ENCODE measurements around the gene TEX51.

DNA sequence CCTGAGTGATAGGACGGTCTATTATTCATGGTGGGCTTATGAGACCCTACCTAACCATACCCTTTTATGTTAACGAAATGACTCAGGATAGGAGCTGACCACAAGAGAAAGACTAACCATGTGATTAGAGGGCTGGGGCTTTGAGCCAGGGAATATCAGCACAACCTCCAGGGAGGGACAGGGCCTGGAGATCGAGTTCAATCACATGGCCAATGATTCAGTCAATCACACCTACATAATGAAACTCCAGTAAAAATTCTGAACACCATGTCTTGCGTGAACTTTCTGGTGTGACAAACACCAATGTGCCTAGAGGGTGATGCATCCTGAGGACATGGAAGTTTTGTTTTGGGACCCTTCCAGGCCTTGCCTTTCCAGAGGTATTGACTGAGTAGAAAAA is 2.2 kb upstream of the TEX51 start:
- TF ChIP-seq TAF1 (IDR thresholded peaks at IDR 0.05; ENCODE audit: low read depth), result no peak
- TF ChIP-seq, protein P1, sequence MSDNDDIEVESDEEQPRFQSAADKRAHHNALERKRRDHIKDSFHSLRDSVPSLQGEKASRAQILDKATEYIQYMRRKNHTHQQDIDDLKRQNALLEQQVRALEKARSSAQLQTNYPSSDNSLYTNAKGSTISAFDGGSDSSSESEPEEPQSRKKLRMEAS (IDR thresholded peaks at IDR 0.05), result no peak
- TF ChIP-seq, protein P2, sequence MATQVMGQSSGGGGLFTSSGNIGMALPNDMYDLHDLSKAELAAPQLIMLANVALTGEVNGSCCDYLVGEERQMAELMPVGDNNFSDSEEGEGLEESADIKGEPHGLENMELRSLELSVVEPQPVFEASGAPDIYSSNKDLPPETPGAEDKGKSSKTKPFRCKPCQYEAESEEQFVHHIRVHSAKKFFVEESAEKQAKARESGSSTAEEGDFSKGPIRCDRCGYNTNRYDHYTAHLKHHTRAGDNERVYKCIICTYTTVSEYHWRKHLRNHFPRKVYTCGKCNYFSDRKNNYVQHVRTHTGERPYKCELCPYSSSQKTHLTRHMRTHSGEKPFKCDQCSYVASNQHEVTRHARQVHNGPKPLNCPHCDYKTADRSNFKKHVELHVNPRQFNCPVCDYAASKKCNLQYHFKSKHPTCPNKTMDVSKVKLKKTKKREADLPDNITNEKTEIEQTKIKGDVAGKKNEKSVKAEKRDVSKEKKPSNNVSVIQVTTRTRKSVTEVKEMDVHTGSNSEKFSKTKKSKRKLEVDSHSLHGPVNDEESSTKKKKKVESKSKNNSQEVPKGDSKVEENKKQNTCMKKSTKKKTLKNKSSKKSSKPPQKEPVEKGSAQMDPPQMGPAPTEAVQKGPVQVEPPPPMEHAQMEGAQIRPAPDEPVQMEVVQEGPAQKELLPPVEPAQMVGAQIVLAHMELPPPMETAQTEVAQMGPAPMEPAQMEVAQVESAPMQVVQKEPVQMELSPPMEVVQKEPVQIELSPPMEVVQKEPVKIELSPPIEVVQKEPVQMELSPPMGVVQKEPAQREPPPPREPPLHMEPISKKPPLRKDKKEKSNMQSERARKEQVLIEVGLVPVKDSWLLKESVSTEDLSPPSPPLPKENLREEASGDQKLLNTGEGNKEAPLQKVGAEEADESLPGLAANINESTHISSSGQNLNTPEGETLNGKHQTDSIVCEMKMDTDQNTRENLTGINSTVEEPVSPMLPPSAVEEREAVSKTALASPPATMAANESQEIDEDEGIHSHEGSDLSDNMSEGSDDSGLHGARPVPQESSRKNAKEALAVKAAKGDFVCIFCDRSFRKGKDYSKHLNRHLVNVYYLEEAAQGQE (IDR thresholded peaks at IDR 0.05; ENCODE audit: low read depth), result no peak
- no peak for TF ChIP-seq YY1 (IDR thresholded peaks at IDR 0.05; ENCODE audit: low read depth)
- no peak for TF ChIP-seq EP300 (IDR thresholded peaks at IDR 0.05; ENCODE audit: borderline replicate concordance)
- no peak for TF ChIP-seq FOXM1 (IDR thresholded peaks at IDR 0.05; ENCODE audit: borderline replicate concordance, low read depth)
- no peak for TF ChIP-seq RAD21 (IDR thresholded peaks at IDR 0.05; ENCODE audit: low read depth)
- no peak for TF ChIP-seq TCF12 (IDR thresholded peaks at IDR 0.05; ENCODE audit: low read depth)
- TF ChIP-seq CREB1 (IDR thresholded peaks at IDR 0.05; ENCODE audit: low read depth), result no peak
